Ureter (tissue), 1 donor: ENCODE data around the gene BIN1. TPM values are rescaled to one million over a fixed set of nuclear protein-coding genes. Genes with fewer than 3 reads are reported as not detected.
"Not testable (repeated sequence)": the region's sequence is repeated elsewhere in the genome, so short reads cannot be mapped to it uniquely, and the experiment has no call there.

Experiments
- DNase-seq: peaks from one replicate; pipeline ENCODE4 v3.0.0-alpha.2; 2020; ENCODE audit warnings: low spot score
- total RNA-seq: library from RNA; stranded (reverse); gene quantifications from one replicate; pipeline ENCODE4 v1.2.4, GENCODE V29; 2023
- donor health status: DM: yes; HTN: yes; CAD: no.

The BIN1 gene
- total RNA-seq, 1 donor from 2014 or later, result 51.6 TPM

- DNase-seq, result peak; percentile 35
These were observed 59.0 kb downstream of the BIN1 start for GRCh38 chr2:127047716-127048617.

GRCh38 chr2:127047054-127047453 lies 59.9 kb downstream of the BIN1 start:
- DNase-seq, result no peak

GRCh38 chr2:127046579-127046978 lies 60.4 kb downstream of the BIN1 start:
- peak; percentile 38 for DNase-seq

- DNase-seq, result peak; percentile 47
These were observed 61.0 kb downstream of the BIN1 start for GRCh38 chr2:127045792-127046501.

GRCh38 chr2:127044977-127045661 lies 61.8 kb downstream of the BIN1 start:
- DNase-seq, result no peak

- peak; percentile 12 for DNase-seq
These were observed 62.7 kb downstream of the BIN1 start for GRCh38 chr2:127044165-127044718.

- DNase-seq, result peak; percentile 25
These were observed 63.4 kb downstream of the BIN1 start for GRCh38 chr2:127043367-127044164.

- DNase-seq, result peak; percentile 36
These were observed 65.5 kb downstream of the BIN1 start for GRCh38 chr2:127041259-127041970.

GRCh38 chr2:127040169-127040568 lies 66.8 kb downstream of the BIN1 start:
- no peak for DNase-seq

GRCh38 chr2:127039387-127040031 lies 67.4 kb downstream of the BIN1 start:
- peak; percentile 39 for DNase-seq

GRCh38 chr2:127037476-127037875 lies 69.5 kb downstream of the BIN1 start:
- DNase-seq, result peak; percentile 18

GRCh38 chr2:127034883-127035611 lies 71.9 kb downstream of the BIN1 start:
- DNase-seq, result peak; percentile 20

GRCh38 chr2:127034051-127034450 lies 72.9 kb downstream of the BIN1 start:
- peak; percentile 7 for DNase-seq

- DNase-seq, result no peak
These were observed 74.3 kb downstream of the BIN1 start for GRCh38 chr2:127032621-127033020.

GRCh38 chr2:127029350-127030051 lies 77.5 kb downstream of the BIN1 start:
- DNase-seq, result no peak

- DNase-seq, result not testable (repeated sequence)
These were observed 78.2 kb downstream of the BIN1 start for GRCh38 chr2:127028745-127029144.

- DNase-seq, result no peak
These were observed 79.2 kb downstream of the BIN1 start for GRCh38 chr2:127027715-127028114.

- peak; percentile 77 for DNase-seq
These were observed 81.4 kb downstream of the BIN1 start for GRCh38 chr2:127025359-127026166.
